ENCODE measurements around the gene KCTD20.

Gene KCTD20

GRCh38 chr6:36418558-36418957, 24.2 kb upstream of the KCTD20 start:
- TF ChIP-seq, protein P1, sequence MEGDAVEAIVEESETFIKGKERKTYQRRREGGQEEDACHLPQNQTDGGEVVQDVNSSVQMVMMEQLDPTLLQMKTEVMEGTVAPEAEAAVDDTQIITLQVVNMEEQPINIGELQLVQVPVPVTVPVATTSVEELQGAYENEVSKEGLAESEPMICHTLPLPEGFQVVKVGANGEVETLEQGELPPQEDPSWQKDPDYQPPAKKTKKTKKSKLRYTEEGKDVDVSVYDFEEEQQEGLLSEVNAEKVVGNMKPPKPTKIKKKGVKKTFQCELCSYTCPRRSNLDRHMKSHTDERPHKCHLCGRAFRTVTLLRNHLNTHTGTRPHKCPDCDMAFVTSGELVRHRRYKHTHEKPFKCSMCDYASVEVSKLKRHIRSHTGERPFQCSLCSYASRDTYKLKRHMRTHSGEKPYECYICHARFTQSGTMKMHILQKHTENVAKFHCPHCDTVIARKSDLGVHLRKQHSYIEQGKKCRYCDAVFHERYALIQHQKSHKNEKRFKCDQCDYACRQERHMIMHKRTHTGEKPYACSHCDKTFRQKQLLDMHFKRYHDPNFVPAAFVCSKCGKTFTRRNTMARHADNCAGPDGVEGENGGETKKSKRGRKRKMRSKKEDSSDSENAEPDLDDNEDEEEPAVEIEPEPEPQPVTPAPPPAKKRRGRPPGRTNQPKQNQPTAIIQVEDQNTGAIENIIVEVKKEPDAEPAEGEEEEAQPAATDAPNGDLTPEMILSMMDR (IDR thresholded peaks at IDR 0.05; ENCODE audit: low read depth, low read length, missing control alignments): no peak

DNA sequence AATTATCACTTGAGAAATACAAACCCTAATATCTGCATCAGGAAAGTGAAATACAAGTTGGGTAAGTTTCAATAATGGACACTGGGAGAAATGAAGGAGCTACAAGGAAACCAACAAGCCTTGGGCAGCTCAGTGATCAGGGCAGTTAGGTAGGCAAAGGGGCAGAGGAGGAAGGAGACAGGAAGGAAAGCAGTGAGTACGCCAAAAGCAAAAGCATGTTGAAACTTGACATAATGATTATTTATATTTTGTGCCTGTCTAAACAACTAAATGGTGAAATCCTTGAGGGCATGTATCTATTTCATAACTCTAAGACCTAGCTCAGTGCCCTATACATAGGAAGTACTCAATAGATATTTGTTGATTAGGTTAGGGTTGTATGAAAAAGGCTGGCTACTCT, 23.5 kb upstream of the KCTD20 start:
- H3K4me3 ChIP-seq (replicated peaks; ENCODE audit: low read depth, low read length): no peak overlapping the region
- TF ChIP-seq, protein P1 (IDR thresholded peaks at IDR 0.05; ENCODE audit: low read depth, low read length, missing control alignments): no peak
- DNase-seq (ENCODE audit: extremely low read depth, low read depth): no peak

More at GRCh38 chr6:36418558-36418957, 24.2 kb upstream of the KCTD20 start:
- H3K4me3 ChIP-seq (replicated peaks; ENCODE audit: low read depth, low read length): no peak overlapping the region
- DNase-seq (ENCODE audit: extremely low read depth, low read depth): no peak

DNA sequence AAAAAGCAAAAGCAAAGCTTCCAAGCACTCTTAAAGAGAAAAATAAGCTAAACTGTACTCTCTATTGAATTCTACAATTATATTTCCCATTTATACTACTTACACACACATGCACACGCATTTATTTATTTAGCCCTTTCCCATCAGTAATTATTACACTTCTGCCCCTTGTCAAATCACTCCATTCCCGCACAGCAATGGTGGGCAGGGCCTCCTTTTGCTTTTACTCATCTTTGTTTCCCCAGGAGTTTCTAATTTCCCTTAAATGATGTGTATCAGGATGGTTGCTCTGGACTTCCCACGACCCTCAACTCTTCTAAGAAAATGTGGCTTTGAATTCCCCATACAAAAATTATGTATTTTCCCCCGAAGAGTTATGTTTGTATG, 20.1 kb upstream of the KCTD20 start:
- DNase-seq (ENCODE audit: extremely low read depth, low read depth): no peak
- TF ChIP-seq, protein P1 (IDR thresholded peaks at IDR 0.05; ENCODE audit: low read depth, low read length, missing control alignments): no peak
- peak overlapping the region; percentile 50 for H3K4me3 ChIP-seq (replicated peaks; ENCODE audit: low read depth, low read length)

- peak overlapping the region; percentile 50 for H3K4me3 ChIP-seq (replicated peaks; ENCODE audit: low read depth, low read length)
- peak; percentile 89 for DNase-seq (ENCODE audit: extremely low read depth, low read depth)
- TF ChIP-seq, protein P1 (IDR thresholded peaks at IDR 0.05; ENCODE audit: low read depth, low read length, missing control alignments): peak; percentile 63
These were observed 19.5 kb upstream of the KCTD20 start for GRCh38 chr6:36423101-36423824.

- DNase-seq (ENCODE audit: extremely low read depth, low read depth): no peak
- TF ChIP-seq, protein P1 (IDR thresholded peaks at IDR 0.05; ENCODE audit: low read depth, low read length, missing control alignments): no peak
- H3K4me3 ChIP-seq (replicated peaks; ENCODE audit: low read depth, low read length): no peak overlapping the region
These were observed 16.2 kb upstream of the KCTD20 start for GRCh38 chr6:36426622-36427021.

GRCh38 chr6:36428911-36429310, 13.9 kb upstream of the KCTD20 start:
- DNase-seq (ENCODE audit: extremely low read depth, low read depth): no peak
- TF ChIP-seq, protein P1 (IDR thresholded peaks at IDR 0.05; ENCODE audit: low read depth, low read length, missing control alignments): peak; percentile 49

GRCh38 chr6:36430351-36430750, 12.4 kb upstream of the KCTD20 start:
- no peak overlapping the region for H3K4me3 ChIP-seq (replicated peaks; ENCODE audit: low read depth, low read length)
- DNase-seq (ENCODE audit: extremely low read depth, low read depth): no peak
- TF ChIP-seq, protein P1 (IDR thresholded peaks at IDR 0.05; ENCODE audit: low read depth, low read length, missing control alignments): no peak

More at GRCh38 chr6:36428911-36429310, 13.9 kb upstream of the KCTD20 start:
- no peak overlapping the region for H3K4me3 ChIP-seq (replicated peaks; ENCODE audit: low read depth, low read length)
